Smooth muscle cell (in vitro differentiated cells): ENCODE data around the gene MMP28. TPM values are rescaled to one million over a fixed set of nuclear protein-coding genes. Genes with fewer than 3 reads are reported as not detected.

Source experiments
- DNase-seq: peaks from one replicate; lab custom pipeline; 2025; ENCODE audit not compliant: unreplicated experiment; lab: John Stamatoyannopoulos, UW
- H2AFZ ChIP-seq: fragments of 200-600 bp; sonication (generic); 2 replicates; pipeline ENCODE4 v1.6.0; 2016; ENCODE audit warnings: antibody characterized with exemption, low read depth, mild to moderate bottlenecking
- H3F3A ChIP-seq: fragments of 200-600 bp; sonication (generic); 2 replicates; pipeline ENCODE4 v1.6.0; 2017; ENCODE audit warnings: antibody characterized with exemption, low read depth
- H3K27ac ChIP-seq: fragments of 200-600 bp; sonication (generic); 2 replicates; pipeline ENCODE4 v1.5.1; 2016; ENCODE audit warnings: low read depth, mild to moderate bottlenecking
- H3K27me3 ChIP-seq: fragments of 200-600 bp; sonication (generic); 2 replicates; pipeline ENCODE4 v1.6.1; 2016; ENCODE audit warnings: low read depth, mild to moderate bottlenecking
- H3K36me3 ChIP-seq: fragments of 200-600 bp; sonication (generic); 2 replicates; pipeline ENCODE4 v1.5.1; 2016; ENCODE audit warnings: low read depth
- H3K4me1 ChIP-seq: fragments of 200-600 bp; sonication (generic); 2 replicates; pipeline ENCODE4 v1.5.1; 2016; ENCODE audit warnings: low read depth
- H3K4me2 ChIP-seq: fragments of 200-600 bp; sonication (generic); 2 replicates; pipeline ENCODE4 v1.6.0; 2016; ENCODE audit warnings: mild to moderate bottlenecking
- H3K4me3 ChIP-seq: fragments of 200-600 bp; sonication (generic); 2 replicates; pipeline ENCODE4 v1.5.1; 2016; ENCODE audit warnings: mild to moderate bottlenecking
- H3K79me2 ChIP-seq: fragments of 200-600 bp; sonication (generic); 2 replicates; pipeline ENCODE4 v1.6.0; 2016; ENCODE audit warnings: low read depth, mild to moderate bottlenecking
- H3K9ac ChIP-seq: fragments of 200-600 bp; sonication (generic); 2 replicates; pipeline ENCODE4 v1.6.0; 2016; ENCODE audit warnings: low read depth
- H3K9me3 ChIP-seq: fragments of 200-600 bp; sonication (generic); replicated peaks from 2 replicates; pipeline ENCODE4 v1.5.1; 2016; ENCODE audit warnings: low read depth
- H4K20me1 ChIP-seq: fragments of 200-600 bp; sonication (generic); 2 replicates; pipeline ENCODE4 v1.6.0; 2016; ENCODE audit warnings: low read depth
- CTCF ChIP-seq: fragments of 200-600 bp; sonication (generic); IDR thresholded peaks from 2 replicates; pipeline ENCODE4 v1.5.1; 2017; ENCODE audit warnings: borderline replicate concordance, mild to moderate bottlenecking, antibody characterized with exemption; ENCODE audit not compliant: insufficient read depth, poor library complexity, severe bottlenecking
- WGBS: methylation state at CpG from one replicate; pipeline ENCODE4 v1.1.7; 2016; ENCODE audit warnings: low lambda C conversion rate; 5-methylcytosine and 5-hydroxymethylcytosine counted together
- polyA plus RNA-seq: library from polyadenylated mRNA; unstranded; fragments of >200 nt; fragmentation: Nextera tagmentation; extraction: Ambion mirVana; gene quantifications from 2 replicates; pipeline ENCODE4 v1.2.1, GENCODE V29; 2016
- total RNA-seq: library from RNA; depleted of rRNA; stranded (reverse); fragments of >200 nt; gene quantifications from 2 replicates; pipeline ENCODE4 v1.2.3, GENCODE V29; 2014

Gene MMP28
- total and polyA plus RNA-seq, 2 experiments from 2014 or later, result 50.0 to 51.4 TPM

GRCh38 chr17:35740997-35741931 is 54.2 kb downstream of the MMP28 start:
- no peak for TF ChIP-seq CTCF
- H3K36me3 ChIP-seq, result no peaks in the 10 kb centered on the region
- no peak overlapping the region for H3K27ac ChIP-seq
- H3K4me2 ChIP-seq, result peak overlapping the region; percentile 57
- H3K79me2 ChIP-seq, result no peaks in the 10 kb centered on the region
- 36% methylated on average over 72 of the region's 73 CpGs for WGBS
- peaks cover 16% of the 10 kb centered on the region for H3K27me3 ChIP-seq
- no peaks in the 10 kb centered on the region for H3K9me3 ChIP-seq
- no peaks in the 10 kb centered on the region for H4K20me1 ChIP-seq
- no peak for DNase-seq
- no peaks in the 10 kb centered on the region for H3F3A ChIP-seq
- H2AFZ ChIP-seq, result no peak overlapping the region
- H3K4me3 ChIP-seq, result peak overlapping the region; percentile 21
- H3K4me1 ChIP-seq, result no peaks in the 10 kb centered on the region
- no peak overlapping the region for H3K9ac ChIP-seq

- 95% methylated on average over 7 of the region's 7 CpGs for WGBS
Measured at GRCh38 chr17:35740216-35740615, 55.2 kb downstream of the MMP28 start.

GRCh38 chr17:35738519-35739133 is 56.8 kb downstream of the MMP28 start:
- Histone ChIP-seq H2AFZ (no peak overlapping the region), H4K20me1 (no peaks in the 10 kb centered on the region), H3K27ac (no peak overlapping the region), H3K4me1 (no peaks in the 10 kb centered on the region), H3K79me2 (no peaks in the 10 kb centered on the region), H3K9ac (no peak overlapping the region), H3F3A (no peaks in the 10 kb centered on the region), H3K9me3 (no peaks in the 10 kb centered on the region), H3K4me2 (no peak overlapping the region), H3K4me3 (no peak overlapping the region), H3K27me3 (peaks cover 16% of the 10 kb centered on the region), H3K36me3 (no peaks in the 10 kb centered on the region)
- 92% methylated on average over 5 of the region's 5 CpGs for WGBS
- no peak for DNase-seq
- no peak for TF ChIP-seq CTCF

More at GRCh38 chr17:35740216-35740615, 55.2 kb downstream of the MMP28 start:
- Histone ChIP-seq H3K4me1 (no peaks in the 10 kb centered on the region), H3K9ac (no peak overlapping the region), H3K4me3 (no peak overlapping the region), H3K27ac (no peak overlapping the region), H3K27me3 (peaks cover 16% of the 10 kb centered on the region), H3K9me3 (no peaks in the 10 kb centered on the region), H2AFZ (no peak overlapping the region), H4K20me1 (no peaks in the 10 kb centered on the region), H3K4me2 (no peak overlapping the region), H3K36me3 (no peaks in the 10 kb centered on the region), H3F3A (no peaks in the 10 kb centered on the region), H3K79me2 (no peaks in the 10 kb centered on the region)
- TF ChIP-seq CTCF, result no peak
- no peak for DNase-seq
